Stimulated activated CD8-positive, alpha-beta memory T cell treated with anti-CD3 and anti-CD28 coated beads, Interleukin-4, amount 100 ng/mL, for 48 hours (primary cell): Measurements from ENCODE around the gene ING4.

ENCODE experiments used
- DNase-seq: peaks from one replicate; pipeline ENCODE4 v3.0.0-alpha.2; 2020

ING4 gene

GRCh38 chr12:6632026-6632983 is 30.6 kb downstream of the ING4 start:
- peak; percentile 64 for DNase-seq

- DNase-seq: peak; percentile 47
Measured at GRCh38 chr12:6631549-6631961, 31.4 kb downstream of the ING4 start.

- no peak for DNase-seq
Measured at GRCh38 chr12:6630736-6631135, 32.2 kb downstream of the ING4 start.

- no peak for DNase-seq
Measured at GRCh38 chr12:6627616-6628015, 35.3 kb downstream of the ING4 start.

- no peak for DNase-seq
Measured at GRCh38 chr12:6626654-6627283, 36.1 kb downstream of the ING4 start.

GRCh38 chr12:6620885-6621274 is 42.0 kb downstream of the ING4 start:
- DNase-seq: no peak

GRCh38 chr12:6620137-6620884 is 42.6 kb downstream of the ING4 start:
- DNase-seq: peak; percentile 64

GRCh38 chr12:6618483-6619225 is 44.3 kb downstream of the ING4 start:
- DNase-seq: no peak

GRCh38 chr12:6615802-6616201 is 47.1 kb downstream of the ING4 start:
- no peak for DNase-seq

- no peak for DNase-seq
Measured at GRCh38 chr12:6614513-6615172, 48.3 kb downstream of the ING4 start.

- peak; percentile 54 for DNase-seq
Measured at GRCh38 chr12:6613776-6614512, 49.0 kb downstream of the ING4 start.

- no peak for DNase-seq
Measured at GRCh38 chr12:6613015-6613775, 49.7 kb downstream of the ING4 start.

- no peak for DNase-seq
Measured at GRCh38 chr12:6612652-6613014, 50.3 kb downstream of the ING4 start.

- DNase-seq: no peak
Measured at GRCh38 chr12:6612247-6612646, 50.7 kb downstream of the ING4 start.

GRCh38 chr12:6608592-6609281 is 54.2 kb downstream of the ING4 start:
- peak; percentile 44 for DNase-seq

- DNase-seq: peak; percentile 75
Measured at GRCh38 chr12:6607751-6608591, 54.9 kb downstream of the ING4 start.

GRCh38 chr12:6606331-6607131 is 56.4 kb downstream of the ING4 start:
- DNase-seq: peak; percentile 73
